Measurements from ENCODE around the gene CREB3L2.

- TF ChIP-seq MAX (IDR thresholded peaks at IDR 0.05): no peak
- no peak for TF ChIP-seq CHD4 (IDR thresholded peaks at IDR 0.05; ENCODE audit: borderline replicate concordance)
- no peak for TF ChIP-seq RFX5 (IDR thresholded peaks at IDR 0.05)
- TF ChIP-seq POLR2A (IDR thresholded peaks at IDR 0.05; ENCODE audit: low read length): no peak
These were observed 50.9 kb downstream of the CREB3L2 start for GRCh38 chr7:137950967-137951366.

Data from A549 (cell line).